GM21390 (cell line): ENCODE results near the gene TMEM165.
"Not testable (repeated sequence)": the region's sequence is repeated elsewhere in the genome, so short reads cannot be mapped to it uniquely, and the experiment has no call there.

Source experiments
- ATAC-seq: cut with Tn5 transposase; IDR thresholded peaks from one replicate; pipeline ENCODE4 v1.9.1; 2021; ENCODE audit not compliant: unreplicated experiment

The TMEM165 gene, protein sequence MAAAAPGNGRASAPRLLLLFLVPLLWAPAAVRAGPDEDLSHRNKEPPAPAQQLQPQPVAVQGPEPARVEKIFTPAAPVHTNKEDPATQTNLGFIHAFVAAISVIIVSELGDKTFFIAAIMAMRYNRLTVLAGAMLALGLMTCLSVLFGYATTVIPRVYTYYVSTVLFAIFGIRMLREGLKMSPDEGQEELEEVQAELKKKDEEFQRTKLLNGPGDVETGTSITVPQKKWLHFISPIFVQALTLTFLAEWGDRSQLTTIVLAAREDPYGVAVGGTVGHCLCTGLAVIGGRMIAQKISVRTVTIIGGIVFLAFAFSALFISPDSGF

DNA sequence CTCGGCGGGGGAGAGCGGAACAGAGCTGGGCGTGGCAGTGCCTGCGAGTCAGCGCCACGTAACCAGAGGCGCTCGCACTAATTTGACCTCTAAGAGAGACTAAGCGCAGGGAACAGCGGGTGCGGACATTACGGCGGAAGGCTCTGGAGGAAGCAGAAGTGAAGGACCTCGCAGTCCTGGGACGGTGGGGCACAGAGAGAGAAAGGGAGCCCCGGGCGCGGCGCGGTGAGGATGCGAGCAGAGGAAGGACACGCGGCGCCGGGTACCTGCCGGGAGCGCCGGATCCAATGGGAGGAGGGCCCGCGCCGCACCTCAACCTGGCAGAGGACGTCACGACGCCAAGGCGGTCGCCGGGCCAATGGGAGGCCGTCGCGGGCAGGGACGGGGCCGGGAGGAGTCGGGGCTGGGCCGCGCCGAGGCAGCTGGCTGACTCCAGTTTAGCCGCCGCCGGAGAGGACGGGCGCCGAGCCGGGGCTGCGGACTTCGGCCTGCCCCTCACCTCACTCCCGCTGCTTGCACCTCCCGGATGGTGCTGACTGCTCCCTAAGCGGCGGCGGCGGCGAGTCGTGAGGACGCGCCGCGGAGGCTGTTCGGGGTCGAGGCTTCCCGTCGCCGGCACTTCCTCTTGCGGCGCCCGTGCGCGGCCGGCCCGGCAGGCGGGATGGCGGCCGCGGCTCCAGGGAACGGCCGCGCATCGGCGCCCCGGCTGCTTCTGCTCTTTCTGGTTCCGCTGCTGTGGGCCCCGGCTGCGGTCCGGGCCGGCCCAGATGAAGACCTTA lies at the start of gene TMEM165:
Gene TMEM165, plus strand, starts transcription at position 429 of the 779 bp plus-strand sequence. Its CDS starts 233 bp downstream, at position 662.
- ATAC-seq: peak; percentile 94

DNA sequence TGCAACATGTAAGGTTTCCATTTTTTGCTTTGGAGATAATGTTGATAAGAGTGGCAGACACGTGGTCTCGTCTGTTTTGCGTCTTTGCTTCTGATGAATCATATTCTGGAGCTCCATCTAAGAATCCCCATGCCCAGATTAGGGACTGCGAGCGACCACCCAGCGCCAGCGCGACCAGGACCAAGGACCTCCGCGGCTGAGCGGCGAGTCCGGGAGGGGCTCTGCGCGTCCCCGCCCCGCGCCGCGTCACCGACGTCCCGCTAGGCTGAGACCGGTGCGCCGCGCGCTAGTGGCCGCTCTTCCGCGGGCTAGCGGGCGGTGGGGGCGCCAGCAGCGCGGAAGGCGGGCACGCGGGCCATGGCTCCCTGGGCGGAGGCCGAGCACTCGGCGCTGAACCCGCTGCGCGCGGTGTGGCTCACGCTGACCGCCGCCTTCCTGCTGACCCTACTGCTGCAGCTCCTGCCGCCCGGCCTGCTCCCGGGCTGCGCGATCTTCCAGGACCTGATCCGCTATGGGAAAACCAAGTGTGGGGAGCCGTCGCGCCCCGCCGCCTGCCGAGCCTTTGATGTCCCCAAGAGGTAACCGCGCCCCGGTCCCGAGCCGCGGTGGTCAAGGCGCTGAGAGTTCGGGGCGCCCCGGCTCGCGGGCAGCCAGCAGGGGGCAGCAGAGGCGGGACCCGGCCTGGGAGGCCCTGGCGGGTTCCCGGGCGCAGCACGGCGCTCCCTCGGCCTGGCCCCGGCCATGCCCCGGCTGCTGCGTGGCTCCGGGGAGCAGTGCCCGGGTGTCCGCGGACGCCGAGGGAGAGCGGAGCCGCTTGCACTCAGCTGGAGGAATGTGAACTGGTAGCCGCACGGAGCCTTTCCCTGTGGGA lies 49.5 kb upstream of the TMEM165 start, which contains the start of gene SRD5A3:
Gene SRD5A3, plus strand, starts transcription at position 263 of the 871 bp plus-strand sequence. Its CDS starts 95 bp downstream, at position 358.
- peak; percentile 93 for ATAC-seq

- no peak for ATAC-seq
Measured at GRCh38 chr4:55346851-55347255, 48.9 kb upstream of the TMEM165 start.

DNA sequence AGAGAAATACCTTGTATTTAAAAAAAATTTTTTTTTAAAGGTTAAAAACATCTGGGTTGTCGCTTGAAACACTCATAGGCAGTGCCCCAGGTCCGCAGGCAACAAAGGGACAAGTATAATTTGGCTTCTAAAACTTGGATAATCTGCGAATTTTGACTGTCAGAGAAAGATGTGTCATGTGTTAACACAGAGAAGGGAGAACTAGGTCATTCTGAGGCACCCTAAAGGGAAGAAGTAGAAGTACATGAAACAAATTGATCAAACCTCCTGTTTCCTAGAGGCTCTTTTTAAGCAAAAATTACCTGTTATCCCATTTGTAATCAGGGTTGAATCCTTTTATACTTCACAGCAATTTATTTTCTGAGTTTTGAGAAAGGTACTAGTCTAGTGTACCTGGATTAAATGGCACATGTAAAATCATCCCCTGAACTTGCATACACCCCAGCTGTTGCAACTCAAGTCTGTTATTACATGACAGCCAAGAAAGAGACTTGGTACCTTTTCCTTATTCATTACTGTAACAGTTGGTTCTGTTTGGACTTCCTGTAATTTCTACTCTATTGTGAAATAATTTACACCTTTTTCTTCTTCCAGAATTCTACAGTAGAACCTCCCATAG lies 48.0 kb upstream of the TMEM165 start:
- ATAC-seq: no peak

DNA sequence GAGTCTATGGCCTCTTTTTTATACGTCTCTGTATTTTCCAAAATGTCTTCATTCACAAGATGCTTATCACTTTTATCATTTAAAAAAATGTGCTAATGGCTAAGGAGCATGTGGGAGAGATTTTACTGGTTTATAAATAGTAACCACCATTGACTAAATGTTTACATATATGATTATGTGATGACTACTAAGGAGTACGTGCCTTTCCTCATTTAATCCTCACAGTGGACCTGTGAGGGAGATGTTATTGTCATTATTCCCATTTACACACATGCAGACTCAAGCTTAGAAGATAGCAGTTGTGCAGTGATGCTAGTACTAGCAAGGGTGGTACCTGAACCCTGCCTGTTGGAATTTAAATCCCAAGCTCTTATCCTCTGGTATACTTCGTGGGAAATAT lies 47.3 kb upstream of the TMEM165 start:
- no peak for ATAC-seq

DNA sequence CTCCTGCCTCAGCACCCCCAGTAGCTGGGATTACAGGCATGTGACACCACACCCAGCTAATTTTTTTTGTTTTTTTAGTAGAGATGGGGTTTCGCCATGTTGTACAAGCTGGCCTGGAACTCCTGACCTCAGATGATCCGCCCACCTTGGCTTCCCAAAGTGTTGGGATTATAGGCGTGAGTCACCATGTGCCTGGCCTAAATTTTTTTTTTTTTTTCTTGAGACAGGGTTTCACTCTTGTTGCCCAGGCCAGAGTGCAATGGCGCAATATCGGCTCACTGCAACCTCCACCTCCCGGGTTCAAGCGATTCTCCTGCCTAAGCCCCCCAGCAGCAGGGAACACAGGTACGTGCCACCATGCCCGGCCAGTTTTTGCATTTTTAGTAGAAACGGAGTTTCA lies 44.9 kb upstream of the TMEM165 start:
- ATAC-seq: not testable (repeated sequence)

DNA sequence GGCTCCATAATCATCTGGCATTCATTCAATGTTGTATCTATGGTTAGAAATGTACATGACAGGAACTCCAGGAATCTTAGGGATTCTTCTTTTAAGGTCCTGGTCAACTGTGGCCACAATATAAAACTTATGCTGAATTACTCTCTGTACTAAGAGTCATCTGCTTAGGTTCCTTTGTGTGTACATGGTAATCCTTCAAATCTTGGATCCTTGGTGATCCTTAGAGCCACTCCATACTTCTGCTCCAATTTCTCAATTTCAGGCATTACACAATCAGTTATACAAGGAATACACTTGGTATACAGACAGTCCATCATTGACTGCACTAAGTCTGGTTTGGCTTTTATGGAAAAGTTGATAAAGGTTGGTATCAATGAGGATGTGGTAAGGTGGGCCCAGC lies 43.9 kb upstream of the TMEM165 start:
- ATAC-seq: no peak

DNA sequence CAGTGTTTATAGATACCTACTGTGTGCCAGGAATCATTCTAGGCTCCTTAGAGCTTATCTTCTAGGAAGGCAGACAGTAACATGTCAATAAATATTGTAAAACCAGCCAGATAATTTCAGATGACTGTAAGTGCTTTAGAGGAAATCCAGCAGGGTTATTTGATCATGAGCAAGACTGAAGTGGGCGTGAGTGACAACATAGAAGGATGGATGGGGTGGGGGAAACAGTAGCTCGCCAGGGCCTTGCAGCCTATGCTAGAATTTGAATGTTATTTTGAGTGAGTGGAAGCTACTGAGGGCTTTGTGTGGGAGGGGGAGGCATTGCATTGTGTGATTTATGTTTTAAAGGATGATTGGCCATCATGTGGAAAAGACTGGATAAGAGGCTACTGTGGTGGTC lies 43.0 kb upstream of the TMEM165 start:
- ATAC-seq: no peak

GRCh38 chr4:55353228-55353747 lies 42.5 kb upstream of the TMEM165 start:
- not testable (repeated sequence) for ATAC-seq

- ATAC-seq: no peak
Measured at GRCh38 chr4:55354648-55355047, 41.1 kb upstream of the TMEM165 start.

- ATAC-seq: no peak
Measured at GRCh38 chr4:55355555-55355954, 40.2 kb upstream of the TMEM165 start.

DNA sequence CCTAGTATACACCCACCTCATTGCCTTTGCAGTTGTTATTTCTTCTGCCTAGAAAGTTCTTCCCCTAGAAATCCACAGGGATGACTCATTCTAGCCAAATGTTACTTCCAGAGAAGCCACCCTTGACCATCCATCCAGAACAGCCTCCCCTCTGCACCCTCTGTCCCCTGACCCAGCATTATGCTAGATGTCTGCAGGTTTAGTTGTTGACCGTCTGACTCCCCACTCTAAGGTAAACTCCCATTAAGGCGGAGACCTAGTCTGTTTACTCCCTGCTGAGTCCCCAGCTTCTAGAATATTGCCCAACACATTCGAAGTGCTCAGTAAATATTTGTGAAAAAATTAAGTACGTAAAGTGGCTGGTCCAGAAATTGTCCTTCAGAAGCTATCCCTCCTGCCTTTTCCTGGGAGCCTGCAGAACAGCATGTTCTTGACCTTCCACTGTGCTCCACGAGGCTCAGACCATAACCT lies 38.7 kb upstream of the TMEM165 start:
- no peak for ATAC-seq

DNA sequence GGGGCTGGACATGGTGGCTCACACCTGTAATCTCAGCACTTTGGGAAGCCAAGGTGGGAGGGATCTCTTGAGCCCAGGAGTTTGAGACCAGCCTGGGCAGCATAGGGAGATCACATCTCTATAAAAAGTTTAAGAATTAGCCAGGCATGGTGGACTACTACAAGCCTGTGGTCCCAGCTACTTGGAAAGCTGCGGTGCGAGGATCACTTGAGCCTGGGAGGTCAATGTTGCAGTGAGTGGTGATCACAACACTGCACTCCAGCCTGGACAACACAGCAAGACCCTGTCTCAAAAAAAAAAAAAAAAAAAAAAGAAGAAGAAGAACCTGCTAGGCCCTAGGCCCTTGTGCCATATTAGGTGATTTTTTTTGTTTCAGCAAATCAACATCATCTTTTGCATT lies 37.5 kb upstream of the TMEM165 start:
- no peak for ATAC-seq

GRCh38 chr4:55358668-55359067 lies 37.1 kb upstream of the TMEM165 start:
- ATAC-seq: peak; percentile 86

- ATAC-seq: no peak
Measured at GRCh38 chr4:55359397-55359916, 36.3 kb upstream of the TMEM165 start.

DNA sequence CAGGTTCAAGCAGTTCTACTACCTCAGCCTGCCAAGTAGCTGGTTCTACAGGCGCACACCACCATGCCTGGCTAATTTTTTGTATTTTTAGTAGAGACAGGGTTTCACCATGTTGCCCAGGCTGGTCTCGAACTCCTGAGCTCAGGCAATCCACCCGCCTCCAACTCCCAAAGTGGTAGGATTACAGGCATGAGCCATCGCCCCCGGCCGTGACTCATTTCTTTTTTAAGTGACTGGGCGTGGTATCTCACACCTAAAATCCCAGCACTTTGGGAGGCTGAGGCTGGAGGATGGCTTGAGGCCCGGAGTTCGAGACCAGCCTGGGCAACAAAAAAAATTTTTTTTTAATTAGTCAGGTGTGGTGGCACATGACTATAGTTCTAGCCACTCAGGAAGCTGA lies 32.8 kb upstream of the TMEM165 start:
- ATAC-seq: not testable (repeated sequence)

- no peak for ATAC-seq
Measured at GRCh38 chr4:55363691-55364351, 31.9 kb upstream of the TMEM165 start.

- ATAC-seq: no peak
Measured at GRCh38 chr4:55364691-55365344, 30.9 kb upstream of the TMEM165 start.

DNA sequence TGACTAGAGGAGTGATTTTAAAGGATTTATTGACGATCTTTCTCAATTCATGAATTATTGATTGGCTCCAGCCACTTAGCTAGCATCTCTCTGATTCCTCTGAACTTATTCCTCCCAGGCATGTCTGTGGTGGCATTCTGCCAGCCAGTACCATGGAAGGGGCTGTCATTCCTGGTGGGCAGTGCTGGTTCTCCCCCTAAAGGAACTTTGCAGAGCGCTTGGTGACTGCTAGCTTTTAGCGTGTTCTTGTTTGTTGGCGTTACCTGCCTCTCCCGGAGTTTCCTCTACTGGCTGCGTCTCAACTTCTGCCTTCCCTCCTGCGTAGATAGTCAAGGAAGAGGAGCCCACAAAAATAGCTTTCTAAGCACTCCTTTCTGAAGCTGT lies 30.4 kb upstream of the TMEM165 start:
- no peak for ATAC-seq
